AG20443 (cell line): ENCODE data around the gene ADCY2.

Experiments
- DNase-seq: peaks from one replicate; pipeline ENCODE4 v3.0.0; 2012; ENCODE audit warnings: low spot score, mixed read lengths

The ADCY2 gene

DNA sequence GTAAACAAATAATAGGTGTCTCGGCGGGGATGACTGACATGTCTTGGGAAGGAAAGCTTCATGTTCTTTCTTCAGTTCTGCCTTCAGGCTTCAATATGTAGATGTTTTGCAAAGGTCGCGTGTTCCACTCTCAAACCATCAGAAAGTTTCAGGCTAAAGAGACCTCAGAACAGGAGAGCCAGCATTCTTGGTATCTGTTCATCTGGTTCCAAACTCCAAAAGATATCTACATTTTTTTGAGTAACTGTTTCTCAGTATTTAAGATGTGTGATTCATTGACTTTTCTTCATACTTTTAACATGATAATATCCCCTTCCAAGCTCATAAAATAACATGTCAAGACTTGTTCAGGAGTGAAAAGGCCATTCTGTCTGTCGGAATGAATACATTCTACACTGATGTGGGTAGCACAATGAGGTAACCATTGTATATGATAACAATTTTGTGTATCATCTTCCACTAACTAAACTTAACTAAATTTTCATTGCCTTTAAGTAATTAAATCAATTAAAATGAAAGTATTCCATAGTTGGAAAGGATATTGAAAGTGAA, 271.4 kb downstream of the ADCY2 start:
- no peak for DNase-seq

DNA sequence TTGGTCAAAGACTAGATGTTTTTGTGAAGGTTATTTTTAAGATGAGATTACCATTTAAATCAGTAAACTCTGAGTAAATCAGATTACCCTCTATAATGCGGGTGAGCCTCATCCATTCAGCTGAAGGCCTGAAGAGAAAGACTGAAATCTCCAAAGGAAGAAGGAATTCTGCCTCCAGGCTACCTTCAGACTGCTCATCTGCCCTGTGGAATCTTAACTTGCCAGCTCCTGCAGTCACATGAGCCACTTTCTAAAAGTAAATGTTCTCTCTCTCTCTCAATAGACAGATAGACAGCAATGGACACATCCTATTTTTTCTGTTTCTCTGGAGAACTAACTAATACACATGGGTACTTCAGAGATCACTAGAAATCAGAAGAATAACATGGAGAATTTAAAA, 272.2 kb downstream of the ADCY2 start:
- DNase-seq, result no peak

DNA sequence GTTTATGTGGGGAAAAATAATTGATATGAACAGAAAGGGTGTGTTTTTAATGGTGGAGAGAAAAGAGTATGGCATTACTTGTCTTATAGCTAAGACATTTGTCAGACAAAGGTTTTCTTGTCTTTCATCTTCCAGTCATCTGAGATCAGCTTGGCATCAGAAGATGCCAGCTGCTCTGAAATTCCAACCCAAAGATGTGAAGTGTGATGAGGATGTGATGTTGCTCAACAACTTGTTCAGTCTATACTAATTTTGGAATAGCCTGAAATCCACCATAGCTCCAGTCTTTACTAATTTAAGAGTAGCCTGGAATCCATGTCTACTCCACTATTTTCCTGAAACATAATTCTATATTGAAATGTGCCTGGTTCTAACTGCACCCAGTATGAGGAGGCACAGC, 272.7 kb downstream of the ADCY2 start:
- no peak for DNase-seq

DNA sequence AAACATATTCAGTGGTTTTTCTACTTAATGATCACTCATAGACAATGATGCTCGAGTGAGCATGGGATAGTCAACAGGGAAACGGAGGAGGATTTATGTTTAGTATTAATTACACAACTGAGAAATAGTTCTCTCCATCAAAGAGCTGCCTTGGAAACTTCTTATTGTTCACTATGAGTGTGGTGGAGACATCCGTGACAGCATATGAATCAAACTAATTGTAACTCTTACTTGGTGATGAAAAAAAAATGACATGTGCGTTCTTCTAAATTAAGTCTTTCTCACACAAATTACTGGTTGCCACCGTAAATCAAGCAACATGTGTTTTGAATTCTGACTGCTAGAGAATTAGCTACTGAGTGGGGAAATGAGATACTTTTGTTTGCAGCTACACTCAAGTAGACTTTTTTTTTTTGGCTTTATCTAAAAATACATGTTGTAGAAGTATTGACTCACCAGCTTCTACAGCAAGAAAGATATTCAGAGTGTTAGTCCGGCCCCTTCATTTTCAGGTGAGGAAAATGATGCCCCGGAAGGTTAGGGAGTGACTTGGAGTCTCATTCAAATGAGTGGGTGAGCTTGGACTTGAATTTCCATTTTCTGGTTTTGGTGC, 275.5 kb downstream of the ADCY2 start:
- DNase-seq, result no peak

DNA sequence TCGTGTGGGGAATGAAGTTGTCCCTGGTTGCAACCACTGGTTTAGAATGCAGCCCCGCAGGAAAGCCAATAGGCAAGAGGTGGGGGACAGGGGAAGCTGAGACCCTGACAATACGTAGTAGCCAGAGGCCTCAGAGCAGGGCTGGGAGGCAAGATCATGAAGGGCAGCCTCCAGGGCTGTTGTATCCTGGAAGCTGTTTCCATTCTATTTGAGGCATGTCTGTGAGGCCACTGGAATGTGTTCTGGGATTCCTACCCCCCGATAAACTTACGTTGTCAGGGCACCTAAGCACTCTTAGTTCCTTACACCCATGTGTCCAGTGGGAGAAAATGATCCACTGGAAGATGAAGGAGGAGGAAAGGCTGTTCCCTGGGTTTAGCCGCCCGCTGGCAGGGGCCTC, 277.7 kb downstream of the ADCY2 start:
- DNase-seq, result no peak

DNA sequence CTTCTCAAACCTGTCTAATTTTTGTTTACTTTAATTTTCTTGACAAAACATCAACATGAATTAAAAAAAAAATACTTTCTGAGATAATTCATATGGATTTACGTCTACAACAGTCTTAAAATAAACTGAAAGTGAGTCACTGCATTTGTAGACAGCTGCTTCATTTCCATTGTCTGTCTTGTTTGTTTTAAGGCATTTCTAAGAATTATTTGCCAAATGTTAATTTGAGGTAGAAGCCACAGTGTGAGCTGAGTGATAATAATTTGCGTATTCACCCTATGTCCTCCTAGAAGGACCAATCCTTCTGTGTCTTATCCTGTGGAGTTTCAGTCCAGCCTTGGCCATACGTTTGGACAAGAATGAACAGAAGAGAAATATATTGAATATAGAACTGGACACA, 280.5 kb downstream of the ADCY2 start:
- no peak for DNase-seq

DNA sequence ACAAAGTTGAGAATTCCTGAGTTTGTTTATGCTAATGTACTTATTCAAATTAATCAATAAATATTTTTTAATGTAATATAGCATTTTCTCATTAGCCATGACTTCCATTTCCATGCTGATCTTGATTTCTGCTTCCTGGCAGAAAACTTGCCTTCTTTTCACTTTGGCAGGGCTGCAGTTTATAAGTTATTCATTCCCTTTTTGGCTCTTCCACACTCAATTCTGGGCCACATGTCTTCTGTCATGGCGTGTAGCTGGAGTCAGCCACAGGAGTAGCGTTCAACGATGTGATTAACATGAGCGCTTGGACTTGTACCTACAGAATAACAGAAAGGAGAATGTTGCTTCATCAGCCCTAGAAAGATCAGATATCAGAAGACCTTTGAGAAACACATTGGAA, 282.1 kb downstream of the ADCY2 start:
- DNase-seq, result no peak

DNA sequence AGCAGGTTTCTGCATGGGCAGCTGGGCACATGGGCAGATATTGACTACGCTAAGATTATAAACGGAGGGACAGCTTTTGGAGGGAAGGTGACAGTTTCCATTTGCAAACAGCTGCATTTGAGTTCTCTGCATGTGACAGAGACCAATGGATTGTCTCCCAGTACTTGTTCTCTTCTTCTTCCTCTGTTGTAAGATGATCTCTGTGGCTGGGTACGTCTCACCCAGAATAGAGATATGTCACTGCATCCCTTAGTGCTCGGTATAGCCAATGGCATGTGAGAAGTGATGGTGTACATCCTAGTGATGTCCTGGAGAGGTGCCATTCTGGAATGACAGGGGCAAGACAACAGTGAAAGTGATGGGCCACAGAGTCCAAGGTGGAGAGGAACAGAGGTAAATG, 283.7 kb downstream of the ADCY2 start:
- no peak for DNase-seq

DNA sequence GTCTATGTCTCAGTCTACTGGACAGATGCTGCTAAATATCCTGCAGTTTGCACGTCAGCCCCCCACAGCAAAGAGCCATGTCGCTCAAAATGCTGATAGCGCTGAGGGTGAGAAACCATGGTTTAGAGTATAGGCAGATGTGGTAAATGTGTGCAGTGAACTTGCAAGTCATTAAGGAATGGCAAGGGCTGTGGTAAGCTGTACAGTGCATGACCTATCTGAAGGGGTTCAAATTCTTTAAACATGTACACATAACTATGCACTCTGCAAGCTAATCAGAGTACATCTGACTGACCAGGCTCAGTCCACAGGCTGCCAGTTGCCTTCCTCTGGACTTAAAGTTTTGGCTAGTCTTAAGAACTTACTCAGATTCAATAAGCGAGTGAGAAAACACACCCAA, 284.3 kb downstream of the ADCY2 start:
- no peak for DNase-seq

DNA sequence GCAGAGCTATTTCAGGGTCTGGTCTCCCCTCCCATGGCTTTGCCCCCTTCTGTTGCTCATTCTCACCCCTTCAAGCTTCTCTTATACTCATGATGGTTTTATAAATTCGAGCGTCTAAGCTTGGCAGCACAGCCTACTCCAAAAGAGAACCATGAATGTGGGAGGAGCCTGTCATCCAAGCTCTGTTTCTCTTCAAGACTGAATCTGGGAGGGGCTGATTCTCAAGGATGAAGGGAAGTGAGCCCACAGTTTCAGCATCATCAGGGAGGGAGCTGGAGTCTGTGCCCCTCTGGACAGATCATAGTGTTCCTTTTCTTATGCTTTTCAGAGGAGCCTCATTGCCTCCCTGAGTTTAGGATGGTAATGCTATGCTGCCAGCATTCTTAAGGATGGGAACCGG, 286.4 kb downstream of the ADCY2 start:
- DNase-seq, result no peak

DNA sequence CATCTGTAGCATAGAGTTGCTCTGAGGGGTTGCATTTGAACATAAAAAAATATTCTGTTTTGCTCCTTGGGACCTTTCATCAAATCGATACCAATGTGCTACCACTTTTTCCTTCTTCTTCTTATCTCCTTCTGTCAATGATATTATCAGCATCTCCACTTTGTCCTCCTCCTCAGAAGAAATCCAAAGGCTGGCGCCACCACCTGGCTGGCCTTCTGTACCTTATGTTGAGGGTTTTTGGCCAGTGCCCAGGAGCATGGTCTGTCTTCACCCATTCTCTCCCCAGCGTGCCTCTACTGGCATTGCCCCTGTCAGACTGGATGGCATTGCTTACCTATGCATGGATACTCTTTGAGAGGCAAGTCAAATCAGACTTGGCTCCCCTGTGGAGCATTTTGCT, 287.8 kb downstream of the ADCY2 start:
- DNase-seq, result no peak

DNA sequence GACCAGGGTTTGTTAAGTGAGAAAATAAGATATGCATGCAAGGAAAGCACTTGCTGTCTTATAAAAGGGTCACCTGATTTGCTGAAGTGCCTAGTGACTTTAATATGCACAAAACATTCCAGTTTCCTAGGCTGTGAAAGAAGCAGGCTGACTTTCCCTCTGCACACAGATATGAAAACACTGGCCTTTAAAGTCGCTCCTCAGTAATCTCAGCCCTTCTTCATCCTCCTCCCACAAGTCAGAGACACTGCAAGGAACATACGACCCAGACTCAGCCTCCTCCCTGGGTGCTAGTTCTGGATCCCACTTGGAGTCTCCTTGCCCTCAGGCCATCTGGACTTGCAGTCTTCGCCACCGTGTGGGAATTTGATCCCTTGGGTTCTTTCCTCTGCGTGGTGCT, 288.9 kb downstream of the ADCY2 start:
- DNase-seq, result no peak

DNA sequence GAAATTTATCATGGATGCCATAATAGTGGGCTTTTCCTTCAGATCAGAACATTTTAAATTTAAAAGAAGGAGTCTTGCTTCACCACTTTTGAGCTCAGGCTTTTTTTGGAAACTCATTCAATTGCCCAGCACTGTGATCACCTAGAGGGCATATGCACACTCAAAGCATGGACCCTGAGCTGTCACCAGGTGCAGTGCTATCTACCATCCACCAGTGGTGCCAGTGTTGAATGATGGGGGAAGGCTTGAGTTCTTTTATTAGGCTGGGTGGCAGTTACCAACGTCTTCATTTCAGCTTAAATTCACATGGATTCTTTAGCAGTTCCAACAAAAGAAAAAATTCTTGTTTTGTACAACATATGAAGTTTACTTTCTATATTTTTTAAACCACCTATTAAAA, 290.9 kb downstream of the ADCY2 start:
- DNase-seq, result no peak

DNA sequence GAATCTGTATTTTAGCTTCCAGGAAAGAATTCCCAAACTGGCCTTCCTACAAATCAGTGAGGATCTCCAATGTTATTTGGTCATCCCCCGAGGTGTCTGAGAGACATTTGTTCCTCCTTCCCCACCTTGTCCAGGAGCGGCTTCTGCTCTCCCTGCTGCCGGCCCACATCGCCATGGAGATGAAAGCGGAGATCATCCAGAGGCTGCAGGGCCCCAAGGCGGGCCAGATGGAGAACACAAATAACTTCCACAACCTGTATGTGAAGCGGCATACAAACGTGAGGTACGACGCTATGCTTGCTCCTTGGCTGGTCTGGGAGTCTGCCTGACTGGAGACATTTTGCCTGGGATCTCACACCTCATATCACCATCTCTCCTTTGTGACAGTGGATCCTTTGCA, 294.6 kb downstream of the ADCY2 start:
- no peak for DNase-seq

DNA sequence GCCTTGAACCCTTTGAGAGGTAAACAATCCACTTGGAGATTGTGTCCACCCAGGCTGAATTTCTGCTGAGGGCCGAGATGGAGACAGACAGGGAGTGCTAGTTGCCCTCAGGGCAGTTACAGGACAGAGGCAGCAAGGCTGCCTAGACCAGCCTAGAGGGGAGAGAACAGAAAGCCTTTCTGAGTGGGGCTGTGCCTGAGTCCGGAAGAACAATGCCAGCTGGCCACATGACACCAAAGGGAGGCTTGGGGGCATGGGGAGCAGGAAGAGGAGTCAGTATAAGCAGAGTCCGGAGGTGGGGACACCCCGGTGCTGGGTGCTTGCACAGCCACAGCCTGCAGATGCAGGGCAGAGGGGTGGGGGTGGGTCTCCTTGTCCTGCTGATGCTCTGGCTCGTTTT, 309.3 kb downstream of the ADCY2 start:
- DNase-seq, result no peak

DNA sequence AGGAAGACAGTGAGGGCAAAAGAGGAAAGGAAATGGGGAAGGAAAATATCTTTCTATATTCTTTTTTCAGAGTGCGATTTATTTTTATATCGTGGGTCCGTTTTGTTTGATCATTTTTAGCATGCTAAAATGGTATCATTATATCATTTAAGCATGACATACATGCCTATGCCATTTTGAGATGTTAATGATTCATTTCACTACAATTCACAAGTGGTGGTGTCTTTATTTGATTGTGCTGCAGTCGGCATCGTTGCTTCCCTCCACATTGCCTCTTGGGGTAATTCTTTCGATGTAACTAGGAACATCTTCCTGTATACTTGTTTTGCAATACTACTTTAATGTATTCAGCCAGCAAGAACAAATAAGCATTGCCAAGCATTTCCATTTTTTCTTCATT, 309.8 kb downstream of the ADCY2 start:
- DNase-seq, result no peak

DNA sequence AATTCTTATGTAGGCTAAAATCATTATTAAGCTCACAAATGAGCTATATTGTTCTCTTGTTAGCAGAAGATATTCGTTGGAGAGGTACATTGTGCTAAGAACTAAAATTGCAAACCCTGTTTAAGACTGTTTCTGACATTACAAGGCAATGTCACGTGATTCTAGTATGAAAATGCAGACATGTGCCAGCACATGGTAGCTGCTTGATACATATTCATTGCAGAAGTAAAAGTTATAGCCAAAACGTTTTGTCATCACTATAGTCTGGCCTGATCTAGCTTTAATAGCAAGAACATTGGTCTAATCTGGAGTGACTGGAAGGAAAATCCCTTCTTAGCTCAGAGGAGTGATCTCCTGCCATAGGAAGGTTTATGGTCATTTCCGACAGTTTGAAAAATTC, 310.3 kb downstream of the ADCY2 start:
- no peak for DNase-seq

DNA sequence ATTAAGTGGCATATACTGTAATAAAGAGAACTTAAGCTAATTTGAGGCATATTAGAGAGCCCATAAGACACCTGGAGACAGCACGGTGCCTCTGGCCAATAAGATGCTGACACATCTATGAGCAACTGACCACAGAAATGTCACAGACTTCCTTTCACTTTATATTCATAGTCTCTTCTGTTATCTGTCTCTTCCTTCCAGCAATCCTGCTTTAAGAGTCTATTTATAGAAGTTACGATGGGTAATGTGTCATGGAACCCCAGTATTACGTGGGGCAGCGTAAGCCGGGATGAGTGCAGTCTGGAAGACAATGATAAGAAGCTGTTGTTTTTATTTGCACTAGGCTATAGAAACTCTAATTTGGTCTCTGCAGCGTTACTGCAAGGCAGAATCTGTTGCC, 318.2 kb downstream of the ADCY2 start:
- DNase-seq, result no peak

DNA sequence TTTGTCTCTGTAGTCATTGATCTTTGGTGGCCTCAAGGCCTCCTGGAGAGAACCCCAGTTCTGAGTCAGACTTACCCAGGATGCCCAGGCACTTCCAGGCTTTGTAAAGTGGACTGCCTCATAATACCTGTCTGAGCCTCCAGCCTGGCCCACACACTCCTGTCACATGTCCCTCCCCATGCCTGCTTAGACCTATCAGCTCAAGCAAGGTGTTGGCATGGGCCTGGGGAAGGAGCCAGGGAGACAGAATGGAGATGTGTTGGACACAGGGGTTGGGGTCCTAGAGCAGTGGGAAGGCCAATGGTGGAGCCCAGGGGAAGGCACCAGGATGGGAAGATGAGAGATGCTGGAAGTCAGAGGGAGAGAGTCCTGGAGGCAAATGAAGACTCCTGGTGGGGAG, 318.8 kb downstream of the ADCY2 start:
- no peak for DNase-seq

DNA sequence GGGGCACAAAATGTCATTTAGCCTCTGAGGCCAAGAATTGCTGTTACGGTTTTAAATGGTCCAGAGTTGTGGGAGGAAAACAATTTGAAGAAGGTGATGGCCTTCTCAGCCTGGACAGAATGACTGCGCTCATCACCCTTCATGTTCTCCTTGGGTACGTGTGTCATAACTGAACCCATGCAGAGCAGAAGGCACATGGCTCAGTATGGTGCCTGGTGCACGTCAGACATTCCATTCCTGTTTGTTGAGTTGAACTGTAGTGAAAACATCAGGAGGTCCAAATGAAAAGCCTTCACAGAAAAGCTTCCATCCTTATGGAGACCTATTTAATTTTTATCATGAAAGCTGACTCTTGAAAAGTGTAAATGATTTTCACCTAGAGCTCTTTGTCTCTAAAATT, 321.8 kb downstream of the ADCY2 start:
- DNase-seq, result no peak

DNA sequence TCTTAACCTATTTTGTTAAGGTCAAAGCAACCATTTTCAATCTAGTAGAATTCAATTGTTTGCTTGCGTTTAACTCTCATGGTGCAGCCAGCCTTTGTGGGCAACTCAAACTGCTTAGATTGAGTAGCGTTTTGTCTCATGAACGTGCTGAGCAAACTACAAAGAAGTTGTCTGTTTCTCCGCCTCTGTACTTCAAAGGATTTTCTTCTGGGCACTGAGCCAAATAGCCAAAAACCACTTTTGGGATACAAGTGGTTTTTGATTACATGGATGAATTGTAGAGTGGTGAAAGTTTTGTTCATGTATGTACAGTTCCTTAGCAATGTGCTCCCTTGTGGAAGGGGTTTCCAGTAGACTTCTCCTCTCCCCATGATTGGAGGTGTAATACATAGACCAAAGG, 332.1 kb downstream of the ADCY2 start:
- no peak for DNase-seq

DNA sequence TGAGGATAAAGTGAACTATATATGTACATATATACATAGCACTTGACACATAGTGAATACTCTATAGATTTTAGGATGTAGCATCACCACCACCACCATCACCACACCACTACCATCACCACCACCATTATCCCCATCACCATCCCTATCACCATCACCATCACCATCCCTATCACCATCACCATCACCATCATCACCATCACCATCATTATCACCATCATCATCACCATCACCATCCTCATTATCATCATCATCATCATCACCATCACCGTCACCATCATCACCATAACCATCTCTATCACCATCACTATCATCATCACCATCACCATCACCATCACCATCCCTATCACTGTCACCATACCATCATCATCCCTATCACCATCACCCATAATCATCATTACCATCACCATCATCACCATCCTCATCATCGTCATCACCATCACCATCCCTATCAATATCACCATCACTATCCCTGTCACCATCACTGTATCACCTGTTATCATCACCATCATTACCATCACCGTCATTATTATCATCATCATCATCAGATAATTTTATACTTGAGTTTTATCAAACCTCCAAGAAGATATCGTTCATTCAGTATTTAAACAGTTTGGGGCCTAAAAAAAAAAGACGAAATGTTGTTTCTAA, 345.6 kb downstream of the ADCY2 start:
- no peak for DNase-seq

DNA sequence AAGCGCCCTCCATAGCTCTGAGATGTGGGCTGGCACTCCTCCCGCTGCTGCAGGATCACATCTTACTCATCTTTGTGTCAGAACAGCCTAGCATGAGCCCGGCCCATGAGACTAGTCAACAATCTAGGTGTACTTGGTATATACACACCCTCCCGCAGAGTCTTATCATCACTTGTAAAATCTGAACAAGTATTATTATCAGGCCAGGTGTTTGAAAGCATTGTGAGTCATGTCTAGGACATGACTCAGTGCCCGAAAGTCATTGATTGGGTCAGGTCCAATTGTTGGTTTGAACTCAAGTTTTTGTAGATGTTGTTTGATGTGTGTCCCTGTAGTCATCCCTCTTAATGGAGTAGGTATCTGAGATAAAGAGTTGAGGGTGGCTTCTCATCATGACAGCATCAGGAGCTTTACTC, 346.3 kb downstream of the ADCY2 start:
- DNase-seq, result no peak
